ENCODE measurements around the gene FLVCR2. TPM values are rescaled to one million over a fixed set of nuclear protein-coding genes. Genes with fewer than 3 reads are reported as not detected.

The FLVCR2 gene
- total RNA-seq, 1 experiment from 2014 or later: 3.2 TPM

DNA sequence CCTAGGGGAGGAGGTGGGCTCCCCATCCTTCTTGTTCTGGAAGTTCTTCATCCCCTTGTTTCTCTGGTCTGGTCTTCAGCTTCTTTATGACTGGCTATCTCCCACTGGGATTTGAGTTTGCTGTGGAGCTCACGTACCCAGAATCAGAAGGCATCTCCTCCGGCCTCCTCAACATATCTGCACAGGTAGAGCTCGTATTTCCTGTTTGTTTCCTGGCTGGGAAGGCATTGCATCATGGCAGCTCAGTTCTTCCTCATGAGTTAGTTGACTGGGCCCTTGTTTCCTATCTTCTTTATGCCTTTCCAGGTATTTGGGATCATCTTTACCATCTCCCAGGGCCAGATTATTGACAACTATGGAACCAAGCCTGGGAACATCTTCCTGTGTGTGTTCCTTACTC, 62.5 kb downstream of the FLVCR2 start:
- Mint-ChIP-seq H3K4me1 (ENCODE audit: insufficient read depth, unreplicated experiment) (peaks cover 7% of the 10 kb centered on the region), H3K4me3 (ENCODE audit: unreplicated experiment) (no peak overlapping the region), H3K27ac (ENCODE audit: low read depth, unreplicated experiment) (no peak overlapping the region), H3K27me3 (ENCODE audit: insufficient read depth, unreplicated experiment) (no peaks in the 10 kb centered on the region), H3K36me3 (ENCODE audit: insufficient read depth, unreplicated experiment) (peaks cover 6% of the 10 kb centered on the region), H3K9me3 (ENCODE audit: unreplicated experiment) (no peaks in the 10 kb centered on the region)
- POLR2A ChIA-PET: interaction anchor here (0.7 kb wide), 1 partner anchor 24 kb away, joined by 3 read pairs; no protein-coding TSS in a partner anchor
- no peak for DNase-seq (ENCODE audit: unreplicated experiment)
- no TSS peak for BruUV-seq (replicated peaks)
- CTCF ChIA-PET: interaction anchor here (0.6 to 2.5 kb wide), 2 partner anchors 13 to 1455 kb away, joined by 3 to 13 read pairs; no protein-coding TSS in a partner anchor
- intact Hi-C loops (cut with micrococcal nuclease): loop anchor here (10.0 kb wide), 1 partner anchor 516 kb away; the partner anchor contains the start of gene NEK9
- TF ChIP-seq, protein P1, sequence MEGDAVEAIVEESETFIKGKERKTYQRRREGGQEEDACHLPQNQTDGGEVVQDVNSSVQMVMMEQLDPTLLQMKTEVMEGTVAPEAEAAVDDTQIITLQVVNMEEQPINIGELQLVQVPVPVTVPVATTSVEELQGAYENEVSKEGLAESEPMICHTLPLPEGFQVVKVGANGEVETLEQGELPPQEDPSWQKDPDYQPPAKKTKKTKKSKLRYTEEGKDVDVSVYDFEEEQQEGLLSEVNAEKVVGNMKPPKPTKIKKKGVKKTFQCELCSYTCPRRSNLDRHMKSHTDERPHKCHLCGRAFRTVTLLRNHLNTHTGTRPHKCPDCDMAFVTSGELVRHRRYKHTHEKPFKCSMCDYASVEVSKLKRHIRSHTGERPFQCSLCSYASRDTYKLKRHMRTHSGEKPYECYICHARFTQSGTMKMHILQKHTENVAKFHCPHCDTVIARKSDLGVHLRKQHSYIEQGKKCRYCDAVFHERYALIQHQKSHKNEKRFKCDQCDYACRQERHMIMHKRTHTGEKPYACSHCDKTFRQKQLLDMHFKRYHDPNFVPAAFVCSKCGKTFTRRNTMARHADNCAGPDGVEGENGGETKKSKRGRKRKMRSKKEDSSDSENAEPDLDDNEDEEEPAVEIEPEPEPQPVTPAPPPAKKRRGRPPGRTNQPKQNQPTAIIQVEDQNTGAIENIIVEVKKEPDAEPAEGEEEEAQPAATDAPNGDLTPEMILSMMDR (IDR thresholded peaks at IDR 0.05; ENCODE audit: unreplicated experiment): no peak

DNA sequence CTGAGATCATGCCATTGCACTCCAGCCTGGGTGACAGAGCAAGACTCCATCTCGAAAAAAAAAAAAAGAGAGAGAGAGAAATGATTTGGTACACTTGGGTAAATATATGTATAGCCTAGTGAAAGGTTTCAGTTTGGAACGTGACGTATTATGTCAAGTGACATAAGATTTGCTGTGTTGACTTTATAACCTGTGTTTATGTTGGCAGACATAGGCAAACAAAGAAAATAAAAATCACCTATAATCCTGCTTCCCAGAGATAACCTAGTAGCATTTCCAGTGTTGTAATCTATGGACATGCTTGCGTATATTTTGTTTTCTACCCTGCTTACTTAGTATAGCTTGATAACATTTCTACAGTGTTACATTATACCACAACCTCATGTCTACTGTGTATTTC, 65.6 kb downstream of the FLVCR2 start:
- Mint-ChIP-seq H3K36me3 (ENCODE audit: insufficient read depth, unreplicated experiment) (peaks cover 15% of the 10 kb centered on the region), H3K4me3 (ENCODE audit: unreplicated experiment) (no peak overlapping the region), H3K27ac (ENCODE audit: low read depth, unreplicated experiment) (peak overlapping the region; percentile 73), H3K4me1 (ENCODE audit: insufficient read depth, unreplicated experiment) (peaks cover 32% of the 10 kb centered on the region), H3K9me3 (ENCODE audit: unreplicated experiment) (no peaks in the 10 kb centered on the region), H3K27me3 (ENCODE audit: insufficient read depth, unreplicated experiment) (no peaks in the 10 kb centered on the region)
- ChIA-PET POLR2A (interaction anchor here (0.6 to 18.0 kb wide), 2 partner anchors 66 to 778 kb away, joined by 3 to 230 read pairs; partner anchors contain the start of gene FLVCR2), CTCF (no interaction called here)
- DNase-seq (ENCODE audit: unreplicated experiment): no peak
- TF ChIP-seq, protein P1 (IDR thresholded peaks at IDR 0.05; ENCODE audit: unreplicated experiment): no peak
- no TSS peak for BruUV-seq (replicated peaks)
- intact Hi-C loops (cut with micrococcal nuclease): loop anchor here (10.0 kb wide), 1 partner anchor 519 kb away; the partner anchor contains the start of gene NEK9

DNA sequence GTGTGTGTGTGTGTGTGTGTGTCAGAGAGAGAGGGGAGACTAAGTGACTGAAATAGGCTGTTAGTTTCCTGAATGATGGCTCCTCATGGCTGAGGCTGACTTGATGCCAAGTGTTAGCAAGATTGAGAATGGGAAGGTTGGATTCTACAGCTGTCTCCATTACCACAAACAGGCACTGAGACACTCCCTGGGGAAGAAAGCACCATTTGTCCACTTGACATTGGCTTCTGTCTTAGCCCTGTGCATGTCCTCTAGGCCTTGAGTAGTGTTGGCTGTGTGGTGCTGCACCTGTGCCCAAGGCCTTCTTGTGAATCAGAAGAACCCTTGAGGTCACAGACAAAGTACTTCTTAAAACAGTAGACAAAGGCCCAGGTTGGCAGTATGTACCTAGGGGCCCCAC, 66.6 kb downstream of the FLVCR2 start:
- peaks cover 26% of the 10 kb centered on the region for H3K36me3 Mint-ChIP-seq (ENCODE audit: insufficient read depth, unreplicated experiment)
- no peaks in the 10 kb centered on the region for H3K9me3 Mint-ChIP-seq (ENCODE audit: unreplicated experiment)
- no TSS peak for BruUV-seq (replicated peaks)
- TF ChIP-seq, protein P1 (IDR thresholded peaks at IDR 0.05; ENCODE audit: unreplicated experiment): no peak
- no peak for DNase-seq (ENCODE audit: unreplicated experiment)
- peak overlapping the region; percentile 73 for H3K27ac Mint-ChIP-seq (ENCODE audit: low read depth, unreplicated experiment)
- POLR2A ChIA-PET: interaction anchor here (0.7 to 18.0 kb wide), 3 partner anchors 9 to 67 kb away, joined by 3 to 230 read pairs (median 76); partner anchors contain the start of genes ERG28, FLVCR2 and TTLL5
- intact Hi-C loops (cut with micrococcal nuclease): loop anchor here (10.0 kb wide), 1 partner anchor 520 kb away; the partner anchor contains the start of gene NEK9
- H3K27me3 Mint-ChIP-seq (ENCODE audit: insufficient read depth, unreplicated experiment): no peaks in the 10 kb centered on the region
- H3K4me1 Mint-ChIP-seq (ENCODE audit: insufficient read depth, unreplicated experiment): peaks cover 38% of the 10 kb centered on the region
- H3K4me3 Mint-ChIP-seq (ENCODE audit: unreplicated experiment): no peak overlapping the region
- CTCF ChIA-PET: interaction anchor here (2.0 to 2.8 kb wide), 2 partner anchors 10 to 68 kb away, joined by 12 to 20 read pairs; no protein-coding TSS in a partner anchor

DNA sequence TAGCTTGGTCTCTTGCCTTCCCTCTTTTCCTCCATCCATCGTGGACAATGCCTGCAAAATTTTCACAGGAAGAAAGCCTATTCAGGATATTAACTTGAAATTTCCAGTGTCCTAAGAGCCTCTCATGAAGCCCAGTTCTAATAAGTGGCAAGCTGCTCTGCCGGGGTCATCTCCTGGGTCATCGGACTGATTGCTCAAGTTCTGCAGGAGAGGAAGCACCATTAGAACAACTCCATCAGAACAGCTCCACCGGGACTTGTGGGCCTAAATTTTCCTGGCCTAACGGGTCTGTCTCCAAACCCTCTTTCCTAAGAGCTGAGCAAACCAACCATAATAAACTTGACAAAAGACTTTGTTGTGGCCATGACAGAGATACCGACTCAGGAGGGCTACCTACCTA, 68.3 kb downstream of the FLVCR2 start:
- POLR2A ChIA-PET: interaction anchor here (0.5 to 18.0 kb wide), 5 partner anchors 13 to 349 kb away, joined by 3 to 230 read pairs (median 3); partner anchors contain the start of genes ERG28, FLVCR2 and TTLL5
- peaks cover 41% of the 10 kb centered on the region for H3K4me1 Mint-ChIP-seq (ENCODE audit: insufficient read depth, unreplicated experiment)
- BruUV-seq (replicated peaks): no TSS peak
- H3K9me3 Mint-ChIP-seq (ENCODE audit: unreplicated experiment): no peaks in the 10 kb centered on the region
- no peak for DNase-seq (ENCODE audit: unreplicated experiment)
- intact Hi-C loops (cut with micrococcal nuclease): loop anchor here (10.0 kb wide), 1 partner anchor 522 kb away; the partner anchor contains the start of gene NEK9
- H3K4me3 Mint-ChIP-seq (ENCODE audit: unreplicated experiment): no peak overlapping the region
- H3K36me3 Mint-ChIP-seq (ENCODE audit: insufficient read depth, unreplicated experiment): peaks cover 37% of the 10 kb centered on the region
- no peaks in the 10 kb centered on the region for H3K27me3 Mint-ChIP-seq (ENCODE audit: insufficient read depth, unreplicated experiment)
- H3K27ac Mint-ChIP-seq (ENCODE audit: low read depth, unreplicated experiment): peak overlapping the region; percentile 73
- TF ChIP-seq, protein P1 (IDR thresholded peaks at IDR 0.05; ENCODE audit: unreplicated experiment): no peak
- CTCF ChIA-PET: interaction anchor here (0.6 to 2.8 kb wide), 7 partner anchors 9 to 1424 kb away, joined by 3 to 20 read pairs (median 4); no protein-coding TSS in a partner anchor

Measured in MCF 10A (cell line).